ENCODE results near the gene FBXL4. TPM values are rescaled to one million over a fixed set of nuclear protein-coding genes. Genes with fewer than 3 reads are reported as not detected.
A peak's percentile ranks its signal among the peaks of the same experiment; 100 is the strongest.
"Not testable (repeated sequence)": the region's sequence is repeated elsewhere in the genome, so short reads cannot be mapped to it uniquely, and the experiment has no call there.

FBXL4 gene
- total RNA-seq, 1 experiment from 2014 or later = 19.6 TPM

DNA sequence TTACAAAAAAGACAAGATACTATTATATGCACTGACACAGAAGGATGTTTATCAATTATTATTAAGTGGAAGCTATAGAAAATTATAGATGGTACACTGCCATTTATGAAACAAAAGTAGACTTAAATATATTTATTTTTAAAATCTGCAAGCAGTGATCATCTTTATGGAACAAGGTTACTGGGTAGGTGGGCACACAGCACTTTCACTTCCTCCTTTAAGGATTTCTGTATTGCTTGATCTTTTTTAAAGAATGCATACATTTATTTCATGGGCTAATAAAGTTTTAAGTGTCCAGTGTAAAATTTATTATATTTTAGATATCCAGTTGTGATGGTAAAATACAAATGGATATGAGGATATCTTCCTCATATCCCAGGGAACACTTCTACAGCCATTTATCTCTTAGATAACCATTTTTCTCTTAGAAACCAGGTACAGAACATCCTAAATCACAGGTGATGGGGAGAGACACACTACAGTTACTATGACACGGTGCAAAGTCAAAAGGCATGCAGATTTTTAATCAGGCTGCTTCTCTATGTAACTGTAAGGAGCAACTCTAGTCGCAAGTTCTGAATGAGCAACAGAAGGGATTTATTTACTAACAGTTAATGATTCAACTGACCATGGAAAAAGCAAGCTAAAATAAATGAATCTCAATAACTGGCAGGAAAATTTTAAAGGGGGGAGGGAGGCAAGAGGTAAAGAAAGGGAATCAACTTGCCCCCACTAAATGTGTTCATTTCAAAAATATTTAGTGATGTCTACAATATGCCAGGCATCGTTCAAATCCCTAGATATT, 2.2 kb downstream of the FBXL4 start:
- DNase-seq (ENCODE audit: low read depth) = no peak

DNA sequence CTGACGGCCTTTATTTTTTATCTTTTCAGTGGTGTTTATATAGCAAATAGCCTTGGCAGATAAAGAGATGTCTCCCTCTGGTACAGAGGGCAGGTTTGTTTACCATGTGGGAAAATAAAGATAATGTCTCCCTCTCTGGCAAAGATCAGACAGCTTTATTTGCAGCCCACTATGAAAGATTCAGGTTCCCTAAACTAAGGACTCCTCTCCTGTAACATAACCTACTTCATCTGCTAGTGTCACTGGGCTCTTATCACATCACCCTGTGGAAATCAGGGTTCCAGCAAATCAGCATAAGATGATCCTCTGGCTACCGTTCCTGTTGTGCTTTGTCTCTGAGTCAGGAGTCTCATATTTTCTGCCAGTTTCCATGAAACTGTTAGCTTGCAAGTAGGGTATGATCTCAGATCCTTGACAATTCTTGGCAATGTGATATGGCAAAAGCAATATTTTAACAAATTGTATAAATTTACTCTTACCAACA, 3.1 kb downstream of the FBXL4 start:
- peak; percentile 31 for DNase-seq (ENCODE audit: low read depth)

DNA sequence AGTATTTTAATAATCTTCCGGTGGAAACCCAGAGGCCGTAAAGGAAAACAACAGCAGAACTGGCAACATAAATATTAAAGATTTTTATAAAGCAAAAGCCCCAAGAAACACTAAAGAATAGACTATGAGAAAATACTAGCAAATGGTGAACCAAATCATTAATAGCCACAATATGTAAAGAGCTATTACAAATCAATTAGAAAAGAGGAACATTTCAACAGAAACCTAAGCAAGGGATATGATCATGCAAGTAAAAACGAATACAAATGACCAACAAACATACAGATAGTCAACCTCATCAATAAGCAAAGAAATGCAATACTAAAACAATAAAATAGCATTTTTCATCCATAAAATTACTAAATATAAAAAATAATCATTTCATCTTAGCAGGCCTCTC, 3.6 kb downstream of the FBXL4 start:
- no peak for DNase-seq (ENCODE audit: low read depth)

DNA sequence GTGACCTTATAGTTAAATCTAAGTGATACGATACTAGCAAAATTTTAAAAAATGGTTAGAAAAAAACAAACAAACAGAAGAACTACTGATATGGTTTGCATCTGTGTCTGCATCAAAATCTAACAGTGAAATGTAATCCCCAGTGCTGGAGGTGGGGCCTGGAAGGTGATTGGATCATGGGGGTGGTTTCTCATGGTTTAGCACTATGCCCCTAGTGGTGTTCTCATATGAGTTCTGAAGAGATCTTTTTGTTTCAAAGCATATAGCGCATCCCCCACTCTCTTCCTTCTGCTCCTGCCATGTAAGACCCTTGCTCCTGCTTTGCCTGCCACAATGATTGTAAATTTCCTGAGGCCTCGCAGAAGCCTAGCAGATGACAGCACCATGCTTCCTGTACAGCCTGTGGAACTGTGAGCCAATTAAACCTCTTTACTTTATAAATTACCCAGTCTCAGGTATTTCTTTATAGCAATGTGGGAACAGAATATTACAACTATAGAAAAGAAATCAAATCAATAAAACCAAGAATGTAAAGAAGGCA, 5.4 kb downstream of the FBXL4 start:
- DNase-seq (ENCODE audit: low read depth) = no peak

DNA sequence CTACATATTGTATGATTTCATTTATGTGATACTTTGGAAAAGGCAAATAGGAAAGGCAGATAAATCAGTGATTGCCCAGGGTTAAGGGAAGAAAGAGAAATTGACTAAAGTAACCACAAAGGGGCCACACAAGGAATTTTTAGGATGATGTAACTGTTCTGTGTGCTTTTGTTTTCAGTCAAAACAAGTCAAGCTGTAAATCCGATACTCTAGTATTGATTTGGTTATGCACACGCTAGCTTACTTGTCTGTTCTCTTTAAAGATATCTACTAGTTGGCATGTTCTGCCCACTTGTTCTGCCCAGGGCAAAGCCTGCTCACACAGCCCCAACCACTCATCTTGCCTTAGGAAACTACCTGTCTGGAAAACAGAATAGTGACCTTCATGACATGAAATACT, 6.4 kb downstream of the FBXL4 start:
- no peak for DNase-seq (ENCODE audit: low read depth)

DNA sequence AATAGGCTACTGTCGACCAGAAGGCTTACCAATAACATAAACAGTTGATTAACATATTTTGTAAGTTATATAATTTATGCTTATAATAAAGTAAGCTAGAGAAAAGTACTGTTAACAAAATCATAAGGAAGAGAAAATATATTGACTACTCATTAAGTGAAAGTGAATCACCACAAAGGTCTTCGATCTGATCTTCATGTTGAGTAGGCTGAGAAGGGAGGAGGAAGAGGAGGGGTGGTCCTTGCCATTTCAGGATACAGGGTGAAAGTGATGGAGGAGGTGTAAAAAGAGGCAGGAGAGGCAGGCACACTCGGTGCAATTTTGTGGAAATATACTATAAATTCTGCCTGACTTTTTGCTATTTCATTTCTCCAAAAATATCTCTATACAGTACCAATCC, 10.4 kb downstream of the FBXL4 start:
- DNase-seq (ENCODE audit: low read depth) = no peak

DNA sequence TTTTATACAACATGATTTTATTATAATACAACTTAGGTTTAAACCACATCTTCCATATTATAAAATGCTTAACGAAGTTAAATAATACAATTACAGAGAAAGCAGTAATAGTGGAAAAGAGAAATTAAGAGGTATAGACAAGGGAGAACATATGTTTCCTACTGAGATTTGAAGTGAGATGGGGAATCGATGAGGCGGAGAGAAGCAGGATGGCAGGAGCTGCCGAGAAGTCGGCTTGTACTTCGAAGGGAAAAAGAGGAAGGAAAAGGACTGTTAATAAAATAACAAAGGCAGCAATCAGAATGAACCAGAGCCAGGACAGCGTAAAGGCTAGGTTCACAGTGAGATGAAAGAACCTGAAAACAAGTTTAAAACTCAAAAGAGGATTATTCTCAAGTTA, 15.4 kb downstream of the FBXL4 start:
- no peak for DNase-seq (ENCODE audit: low read depth)

DNA sequence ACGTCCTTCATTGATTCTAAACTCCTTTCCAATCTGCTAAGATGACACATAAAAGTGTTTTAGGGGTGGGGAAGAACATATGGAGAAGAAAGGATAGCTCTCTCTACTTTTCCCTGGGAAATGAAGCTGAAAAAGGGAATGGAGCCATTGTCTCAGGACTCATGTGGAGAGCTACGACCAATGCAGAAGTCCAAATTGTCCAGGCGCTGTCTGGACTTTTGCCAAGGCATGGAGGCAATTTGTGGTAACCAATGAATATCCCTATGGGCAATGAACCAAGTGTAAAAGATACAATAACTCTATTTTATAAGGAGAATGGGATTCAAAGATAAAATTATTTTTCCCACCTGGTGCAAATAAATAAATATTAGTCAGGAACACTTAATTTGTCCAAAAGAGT, 16.1 kb downstream of the FBXL4 start:
- peak; percentile 3 for DNase-seq (ENCODE audit: low read depth)

DNA sequence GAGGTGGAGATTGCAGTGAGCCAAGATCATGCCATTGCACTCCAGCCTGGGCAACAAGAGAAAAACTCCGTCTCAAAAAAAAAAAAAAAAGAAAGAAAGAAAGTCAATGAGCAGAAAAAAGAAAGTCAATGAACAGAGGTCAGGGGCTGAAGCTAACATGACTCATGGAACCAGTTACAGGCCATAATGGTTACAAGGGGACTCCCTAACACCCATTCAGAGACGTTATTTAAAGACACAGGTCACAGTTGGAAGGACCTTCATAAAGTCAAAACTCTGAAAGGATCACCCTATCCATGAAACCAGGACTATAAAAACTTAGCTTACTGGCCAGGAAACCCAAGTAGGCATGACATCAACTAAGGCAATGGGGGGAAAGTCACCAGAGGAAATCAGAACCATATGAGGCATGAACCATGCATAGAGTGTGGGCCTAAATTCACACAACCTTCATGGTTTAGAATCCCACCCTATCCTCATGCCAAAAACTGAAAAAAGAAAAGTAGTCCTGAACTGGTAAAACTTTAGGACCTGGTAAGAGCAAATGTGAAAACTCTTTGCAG, 18.2 kb downstream of the FBXL4 start:
- peak; percentile 31 for DNase-seq (ENCODE audit: low read depth)

DNA sequence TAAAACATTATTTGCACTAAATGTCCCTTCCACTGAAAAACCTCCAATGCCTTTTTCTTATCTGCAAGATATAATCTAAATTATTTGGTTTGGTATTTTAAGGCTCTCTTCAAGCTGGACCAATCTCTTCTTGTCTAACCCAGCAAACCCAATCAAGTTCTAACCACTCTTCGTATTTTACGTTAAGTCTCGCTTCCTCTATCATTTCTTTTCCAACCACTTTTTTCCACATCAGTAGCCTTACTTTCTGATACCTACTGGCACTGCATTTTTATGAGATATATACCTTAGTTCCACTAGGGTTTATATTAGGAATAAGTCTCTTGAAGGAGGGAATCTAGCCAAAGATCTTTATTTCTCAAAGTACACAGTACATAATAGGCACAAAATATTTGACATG, 19.1 kb downstream of the FBXL4 start:
- DNase-seq (ENCODE audit: low read depth) = no peak

DNA sequence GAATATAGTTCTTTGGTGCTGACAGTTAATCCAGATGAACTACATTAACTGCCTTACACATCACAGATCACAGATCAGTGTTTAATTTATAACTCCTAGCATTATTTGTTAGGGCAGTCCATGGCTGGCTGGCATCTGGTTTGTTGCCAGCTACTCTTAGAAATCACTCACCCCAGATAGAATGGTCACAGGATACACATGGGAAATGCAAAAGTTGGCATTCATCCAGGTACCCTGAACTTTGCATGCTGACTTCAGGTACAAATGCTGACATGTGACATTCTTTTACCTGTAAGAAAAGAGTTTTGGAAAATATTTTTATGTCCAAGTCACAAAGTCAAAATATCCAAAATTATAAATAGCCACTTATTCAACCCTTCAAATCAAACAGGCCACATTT, 20.2 kb downstream of the FBXL4 start:
- no peak for DNase-seq (ENCODE audit: low read depth)

DNA sequence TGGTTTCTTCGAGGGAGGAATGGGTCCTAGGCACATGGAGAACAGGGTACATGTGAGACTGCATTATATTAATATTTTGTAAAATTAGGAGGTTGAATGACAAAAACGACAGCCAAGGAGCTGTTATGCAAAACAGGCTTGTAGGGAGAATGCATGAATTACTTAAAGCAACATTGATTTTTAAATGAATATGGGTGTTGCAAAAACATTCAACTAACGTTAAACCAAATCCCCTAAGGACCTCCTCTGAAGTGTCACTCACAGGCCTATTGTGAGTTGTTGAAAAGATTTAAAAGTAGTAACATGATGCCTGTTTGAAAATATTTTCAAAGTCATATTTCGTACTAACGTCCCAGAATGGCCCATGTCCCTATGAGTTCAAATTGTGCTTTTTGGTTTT, 21.9 kb downstream of the FBXL4 start:
- no peak for DNase-seq (ENCODE audit: low read depth)

DNA sequence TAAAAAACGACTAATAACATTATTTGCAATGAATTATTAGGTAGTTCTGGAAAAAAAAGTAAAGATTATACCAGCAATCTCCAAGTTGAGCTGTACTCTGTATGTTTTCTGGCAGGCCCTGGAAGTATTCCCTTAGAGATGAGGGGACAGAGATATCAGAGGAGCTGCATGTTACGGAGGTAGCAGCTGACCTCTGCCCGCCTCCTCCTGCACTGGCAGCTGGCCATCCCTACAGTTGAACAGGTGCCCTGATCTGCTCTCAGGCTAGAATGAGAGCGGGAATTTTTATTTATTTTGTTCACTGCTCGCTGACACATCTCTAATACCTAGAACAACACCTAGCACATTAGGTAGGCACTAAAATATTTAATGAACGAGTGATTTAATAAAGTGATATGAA, 23.1 kb downstream of the FBXL4 start:
- DNase-seq (ENCODE audit: low read depth) = no peak

DNA sequence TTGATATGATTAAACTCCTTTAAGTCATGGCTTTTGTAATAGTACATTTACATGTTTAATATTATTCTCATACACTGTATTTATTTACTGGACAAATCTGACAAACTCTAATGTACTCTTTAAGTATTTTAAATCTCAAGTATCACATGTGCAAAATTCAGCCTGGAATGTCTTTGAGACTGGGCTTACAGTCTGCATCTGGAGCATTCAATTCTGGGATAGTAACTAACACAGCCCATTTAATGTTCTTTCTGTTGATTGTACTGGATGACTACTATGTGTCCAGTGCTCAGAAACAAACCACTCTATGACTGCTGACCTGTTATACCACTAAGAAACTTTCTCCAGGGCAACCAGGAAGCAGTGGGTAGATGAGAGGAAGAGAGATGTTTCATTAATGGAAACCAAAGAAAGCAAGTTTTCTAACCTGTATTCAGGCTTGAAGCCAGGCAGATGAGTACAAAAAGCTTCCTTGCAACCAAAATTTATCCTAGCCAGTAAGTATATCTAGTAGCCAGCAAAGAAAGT, 26.8 kb downstream of the FBXL4 start:
- DNase-seq (ENCODE audit: low read depth) = no peak

DNA sequence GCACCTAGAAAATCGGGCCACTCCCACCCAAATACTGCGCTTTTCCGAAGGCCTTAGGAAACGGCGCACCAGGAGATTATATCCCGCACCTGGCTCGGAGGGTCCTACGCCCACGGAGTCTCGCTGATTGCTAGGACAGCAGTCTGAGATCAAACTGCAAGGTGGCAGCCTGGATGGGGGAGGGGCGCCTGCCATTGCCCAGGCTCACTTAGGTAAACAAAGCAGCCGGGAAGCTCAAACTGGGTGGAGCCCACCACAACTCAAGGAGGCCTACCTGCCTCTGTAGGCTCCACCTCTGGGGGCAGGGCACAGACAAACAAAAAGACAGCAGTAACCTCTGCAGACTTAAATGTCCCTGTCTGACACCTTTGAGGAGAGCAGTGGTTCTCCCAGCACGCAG, 36.8 kb downstream of the FBXL4 start:
- not testable (repeated sequence) for DNase-seq (ENCODE audit: low read depth)

DNA sequence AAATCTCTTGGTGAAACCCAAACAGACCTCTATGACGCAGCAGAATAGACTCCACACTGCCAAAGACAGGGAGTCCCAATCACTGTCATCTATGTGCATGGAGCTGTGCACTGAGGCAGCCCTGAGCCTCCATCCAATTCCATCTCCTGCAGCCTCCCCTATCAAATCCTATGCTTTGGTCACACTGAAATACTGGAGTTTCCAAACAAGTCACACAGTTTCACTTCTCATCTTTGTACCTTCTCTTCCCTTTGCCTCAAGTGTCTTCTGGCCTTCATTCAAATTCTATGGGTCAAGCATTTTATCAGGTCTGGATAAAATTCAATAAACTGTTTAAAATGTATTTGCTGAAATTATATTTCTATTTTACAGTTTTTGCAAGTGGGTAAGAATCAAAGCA, 38.5 kb downstream of the FBXL4 start:
- DNase-seq (ENCODE audit: low read depth) = no peak

DNA sequence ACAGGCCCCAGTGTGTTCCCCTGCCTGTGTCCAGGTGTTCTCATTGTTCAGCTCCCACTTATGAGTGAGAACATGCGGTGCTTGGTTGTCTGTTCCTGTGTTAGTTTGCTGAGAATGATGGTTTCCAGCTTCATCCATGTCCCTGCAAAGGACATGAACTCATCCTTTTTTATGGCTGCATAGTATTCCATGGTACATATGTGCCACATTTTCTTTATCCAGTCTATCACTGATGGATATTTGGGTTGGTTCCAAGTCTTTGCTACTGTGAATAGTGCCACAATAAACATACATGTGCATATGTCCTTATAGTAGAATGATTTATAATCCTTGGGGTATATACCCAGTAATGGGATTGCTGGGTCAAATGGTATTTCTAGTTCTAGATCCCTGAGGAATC, 41.4 kb downstream of the FBXL4 start:
- DNase-seq (ENCODE audit: low read depth) = not testable (repeated sequence)

DNA sequence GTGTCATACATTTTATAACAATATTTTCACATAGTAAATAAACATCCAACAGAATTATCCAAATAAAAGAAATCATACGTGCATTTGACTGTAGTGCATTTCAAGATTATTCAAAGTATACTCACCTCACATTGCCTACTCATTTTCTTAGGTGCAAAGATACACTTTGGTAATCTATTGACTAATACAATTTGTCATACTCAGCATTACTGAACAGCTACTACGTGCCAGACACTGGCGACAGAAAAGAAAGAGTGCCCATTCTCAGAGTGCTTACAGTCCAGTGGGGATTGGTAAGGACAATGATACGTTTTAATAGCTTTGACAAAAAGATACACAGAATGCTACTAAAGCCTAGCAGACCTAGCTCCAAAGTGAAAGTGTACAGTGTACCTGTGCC, 42.0 kb downstream of the FBXL4 start:
- DNase-seq (ENCODE audit: low read depth) = no peak

DNA sequence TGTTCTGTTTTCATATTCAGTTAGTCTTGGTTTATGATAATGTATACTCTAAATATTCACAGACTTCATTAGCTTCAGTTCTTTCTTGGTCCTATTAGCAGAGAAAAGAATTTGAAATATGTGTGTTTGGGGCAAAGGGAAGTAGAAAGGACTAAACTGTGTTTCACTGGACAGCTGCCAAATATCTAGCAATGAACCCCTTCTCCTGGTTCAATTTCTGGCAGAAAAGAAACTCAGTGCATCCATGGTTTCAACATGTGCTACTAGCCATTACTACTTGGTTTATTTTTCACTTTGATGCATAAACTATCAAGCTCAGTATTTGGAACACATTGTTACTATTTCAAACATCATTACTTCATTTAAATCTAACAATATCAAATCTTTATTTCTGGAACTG, 43.6 kb downstream of the FBXL4 start:
- DNase-seq (ENCODE audit: low read depth) = no peak

DNA sequence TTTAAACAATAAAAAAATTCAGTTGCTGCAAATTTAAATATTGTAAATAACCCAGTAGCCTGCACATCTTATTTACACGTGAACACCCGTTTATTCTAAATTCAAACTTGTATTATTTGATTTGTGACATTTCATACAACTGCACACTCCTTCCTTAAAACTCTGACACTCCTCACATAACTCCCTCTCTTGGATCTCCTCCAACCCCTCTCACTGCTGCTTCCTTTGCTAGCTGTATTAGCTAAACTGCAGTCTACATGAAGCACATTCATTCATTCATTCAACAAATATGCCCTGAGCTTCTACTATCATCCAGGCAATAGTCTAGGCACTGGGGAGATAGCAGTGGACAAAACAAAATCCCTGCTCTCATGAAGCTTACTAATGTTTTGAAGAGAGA, 47.0 kb downstream of the FBXL4 start:
- no peak for DNase-seq (ENCODE audit: low read depth)

DNA sequence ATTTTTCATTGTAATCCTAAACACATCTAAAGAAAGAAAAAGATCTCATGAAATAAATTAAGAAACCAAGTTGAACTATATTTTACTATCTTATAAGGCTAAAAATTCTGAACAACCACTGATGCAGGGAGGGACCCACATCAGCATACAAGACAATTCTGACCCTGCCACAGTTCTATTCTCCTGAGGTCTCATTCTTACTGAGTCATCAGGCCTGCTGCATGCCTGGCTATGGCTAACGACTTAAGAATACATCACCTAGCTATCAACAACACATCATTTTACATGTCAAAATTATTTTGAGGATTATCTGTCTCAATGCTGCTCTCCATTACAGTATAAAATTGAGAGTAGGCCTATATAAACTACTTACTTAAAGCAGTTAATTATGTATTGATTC, 52.9 kb downstream of the FBXL4 start:
- DNase-seq (ENCODE audit: low read depth) = no peak

DNA sequence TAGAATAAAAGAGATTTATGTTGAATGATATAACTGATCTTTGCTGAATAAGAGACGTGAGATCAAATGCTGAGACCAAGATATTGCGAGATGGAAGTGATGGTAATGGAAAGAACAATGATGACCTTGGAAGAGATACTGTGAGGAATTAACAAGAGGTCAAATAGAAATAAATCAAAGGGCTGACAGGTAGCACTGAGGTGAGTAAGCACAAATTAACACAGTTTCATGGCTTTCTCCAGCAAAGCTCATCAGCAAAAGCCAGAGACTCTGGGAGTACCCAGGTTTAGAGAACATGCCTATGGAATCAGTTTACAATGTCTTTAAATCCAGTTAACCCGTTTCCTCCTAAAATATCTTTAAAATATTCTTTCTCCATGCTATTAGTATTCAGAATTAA, 60.1 kb downstream of the FBXL4 start:
- DNase-seq (ENCODE audit: low read depth) = no peak

DNA sequence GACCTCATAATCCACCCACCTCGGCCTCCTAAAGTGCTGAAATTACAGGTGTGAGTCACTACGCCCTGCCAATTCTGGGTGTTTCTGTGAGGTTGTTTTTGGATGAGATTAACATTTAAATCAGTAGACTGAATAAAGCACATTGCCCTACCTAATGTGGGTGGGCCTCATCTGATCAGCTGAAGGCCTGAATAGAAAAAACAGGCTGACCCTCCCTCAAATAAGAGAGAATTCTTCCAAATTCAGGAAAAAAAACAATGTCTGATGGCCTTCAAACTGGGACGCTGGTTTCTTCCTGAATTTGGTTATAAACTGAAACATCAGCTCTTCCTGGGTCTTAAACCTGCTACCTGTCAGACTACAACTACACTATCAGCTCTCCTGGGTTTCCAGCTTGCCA, 62.4 kb downstream of the FBXL4 start:
- no peak for DNase-seq (ENCODE audit: low read depth)

Measured in RPMI7951 (cell line).